Fibroblast of mammary gland (primary cell): ENCODE measurements around the gene KRT72.

Experiments used
- DNase-seq: peaks from one replicate; pipeline ENCODE4 v3.0.0-alpha.2; 2010; ENCODE audit warnings: low read depth
- H3K4me3 ChIP-seq: 2 replicates; pipeline ENCODE4 v1.5.1; 2011; ENCODE audit warnings: low read depth, mild to moderate bottlenecking, low read length, moderate library complexity; ENCODE audit not compliant: control insufficient read depth
- TF ChIP-seq, protein P1 (sequence below): conservative IDR thresholded peaks from 2 replicates; pipeline ENCODE4 v1.5.1; 2011; ENCODE audit warnings: low read depth, low read length, inconsistent platforms; ENCODE audit not compliant: control insufficient read depth, insufficient read depth

KRT72 gene

DNA sequence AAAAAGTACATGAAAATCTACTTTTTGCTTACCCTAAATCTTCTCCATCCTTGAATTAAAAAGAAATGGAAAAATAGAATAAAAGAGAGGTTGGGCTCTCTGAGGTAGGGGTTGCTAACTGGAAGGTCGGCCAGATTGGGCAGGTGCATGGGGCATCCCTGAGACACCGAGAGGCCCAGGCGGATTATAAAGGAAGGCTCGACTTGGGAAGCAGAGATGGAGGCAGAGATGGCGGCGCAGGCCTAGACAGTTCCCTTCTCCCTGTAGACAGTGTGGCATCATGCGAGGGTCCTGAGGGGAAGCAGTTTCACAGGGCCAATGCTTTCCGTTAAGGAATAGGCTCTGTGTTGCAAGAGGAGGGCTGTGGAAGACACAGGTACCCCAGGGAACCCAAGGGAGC lies 23.9 kb downstream of the KRT72 start:
- H3K4me3 ChIP-seq: no peak overlapping the region
- DNase-seq: no peak
- TF ChIP-seq, protein P1, sequence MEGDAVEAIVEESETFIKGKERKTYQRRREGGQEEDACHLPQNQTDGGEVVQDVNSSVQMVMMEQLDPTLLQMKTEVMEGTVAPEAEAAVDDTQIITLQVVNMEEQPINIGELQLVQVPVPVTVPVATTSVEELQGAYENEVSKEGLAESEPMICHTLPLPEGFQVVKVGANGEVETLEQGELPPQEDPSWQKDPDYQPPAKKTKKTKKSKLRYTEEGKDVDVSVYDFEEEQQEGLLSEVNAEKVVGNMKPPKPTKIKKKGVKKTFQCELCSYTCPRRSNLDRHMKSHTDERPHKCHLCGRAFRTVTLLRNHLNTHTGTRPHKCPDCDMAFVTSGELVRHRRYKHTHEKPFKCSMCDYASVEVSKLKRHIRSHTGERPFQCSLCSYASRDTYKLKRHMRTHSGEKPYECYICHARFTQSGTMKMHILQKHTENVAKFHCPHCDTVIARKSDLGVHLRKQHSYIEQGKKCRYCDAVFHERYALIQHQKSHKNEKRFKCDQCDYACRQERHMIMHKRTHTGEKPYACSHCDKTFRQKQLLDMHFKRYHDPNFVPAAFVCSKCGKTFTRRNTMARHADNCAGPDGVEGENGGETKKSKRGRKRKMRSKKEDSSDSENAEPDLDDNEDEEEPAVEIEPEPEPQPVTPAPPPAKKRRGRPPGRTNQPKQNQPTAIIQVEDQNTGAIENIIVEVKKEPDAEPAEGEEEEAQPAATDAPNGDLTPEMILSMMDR: no peak

DNA sequence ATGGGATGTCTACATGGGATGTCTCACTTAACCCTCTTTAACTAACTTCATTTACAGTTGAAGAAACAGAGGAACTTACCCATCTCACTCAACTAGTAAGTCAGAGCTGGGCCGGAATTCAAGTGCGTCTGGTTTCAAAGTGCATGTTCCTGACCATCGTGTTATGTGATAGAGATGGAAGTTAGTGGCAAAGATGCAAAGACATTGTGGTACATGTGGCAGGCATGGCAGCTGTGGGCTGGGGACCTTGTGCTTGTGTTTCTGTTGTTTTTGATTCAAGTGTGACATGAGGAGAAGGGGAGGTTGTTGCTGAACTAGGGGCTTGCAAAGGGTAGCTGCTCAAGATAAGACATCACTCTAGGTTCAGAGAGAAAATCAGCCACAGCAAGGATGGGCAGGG lies 25.3 kb downstream of the KRT72 start:
- H3K4me3 ChIP-seq: no peak overlapping the region
- TF ChIP-seq, protein P1: no peak

DNA sequence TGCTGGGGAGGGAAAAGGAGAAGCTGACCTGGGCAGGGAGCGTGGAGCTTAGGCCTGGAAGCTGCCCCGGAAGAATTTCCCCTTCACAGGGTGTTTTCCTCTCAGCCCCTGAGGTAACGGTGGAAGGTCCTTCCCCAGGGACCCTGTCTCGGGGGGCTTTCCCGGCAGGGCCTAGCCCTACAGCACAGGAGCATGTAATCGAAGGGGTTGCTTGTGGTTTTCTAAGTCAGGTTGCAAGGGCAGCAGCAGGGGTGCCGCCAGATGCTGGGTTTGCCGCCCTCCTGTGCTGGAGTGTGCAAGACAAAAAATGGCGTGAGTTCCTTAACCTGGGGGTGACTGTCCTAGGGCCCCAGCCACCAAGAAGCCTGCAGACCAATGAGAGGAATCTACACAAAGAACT lies 26.0 kb downstream of the KRT72 start:
- no peak for DNase-seq
- no peak overlapping the region for H3K4me3 ChIP-seq
- TF ChIP-seq, protein P1: no peak

More for the DNA sequence above, 25.3 kb downstream of the KRT72 start:
- no peak for DNase-seq

DNA sequence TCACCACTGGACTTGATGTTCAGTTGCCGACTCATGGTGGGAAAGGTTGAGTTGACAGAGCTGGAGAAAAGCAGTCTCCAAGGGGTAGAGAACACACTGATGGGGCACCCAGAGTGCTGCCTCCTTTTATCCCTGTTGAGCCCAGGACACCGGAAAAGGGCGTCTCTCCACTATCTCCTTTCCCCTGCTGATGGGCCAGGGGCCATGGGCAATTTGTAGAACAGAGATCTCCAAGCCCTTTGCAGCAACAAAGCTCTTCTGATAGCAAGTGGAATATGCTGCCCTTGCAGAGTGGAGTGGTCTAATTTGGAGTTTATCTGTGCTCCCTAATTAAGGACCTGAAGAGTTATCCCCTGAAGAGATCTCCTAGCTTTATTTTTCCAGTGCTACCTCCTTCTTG lies 27.5 kb downstream of the KRT72 start, which contains the start of gene KRT74:
Gene KRT74, minus strand, starts transcription at position 101 of the 400 bp plus-strand sequence. Its CDS starts 66 bp downstream, at position 35.
- TF ChIP-seq, protein P1: no peak
- no peak for DNase-seq
- H3K4me3 ChIP-seq: no peak within 1 kb of the TSS

DNA sequence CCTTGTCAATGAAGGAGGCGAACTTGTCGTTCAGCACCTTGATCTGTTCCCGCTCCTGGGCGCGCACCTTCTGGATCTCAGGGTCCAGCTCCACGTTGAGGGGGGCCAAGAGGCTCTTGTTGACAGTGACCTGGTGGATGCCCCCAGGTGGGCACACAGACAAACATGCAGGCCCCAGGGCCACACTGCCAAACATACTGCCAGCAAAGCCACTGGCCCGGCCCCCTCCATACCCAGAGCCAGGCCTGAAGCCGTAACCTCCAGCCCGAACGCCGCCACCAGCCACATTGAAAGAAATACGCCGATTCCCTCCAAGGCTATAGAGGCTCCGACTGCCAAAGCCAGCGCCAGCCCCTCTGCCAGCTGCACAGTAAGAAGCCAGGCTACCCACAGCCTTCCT lies 28.0 kb downstream of the KRT72 start:
- DNase-seq: no peak
- TF ChIP-seq, protein P1: no peak
- H3K4me3 ChIP-seq: no peak overlapping the region

DNA sequence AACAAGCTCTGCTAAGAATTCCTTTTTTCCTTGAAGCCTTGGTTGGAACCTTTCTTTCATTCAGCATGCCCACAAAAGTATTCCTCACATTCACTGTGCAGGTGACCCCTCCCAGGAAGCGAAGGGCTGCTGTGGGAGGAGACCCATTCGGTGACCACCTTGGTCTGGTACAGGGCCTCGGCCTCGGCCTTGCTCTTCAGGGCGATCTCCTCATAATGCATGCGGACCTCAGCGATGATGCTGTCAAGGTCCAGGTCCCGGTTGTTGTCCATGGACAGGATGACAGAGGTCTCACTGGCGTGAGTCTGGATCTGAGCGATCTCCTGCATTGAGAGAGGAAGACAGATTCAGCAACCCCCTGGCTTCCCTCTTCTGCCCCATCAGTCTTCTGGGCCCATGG lies 30.8 kb downstream of the KRT72 start:
- DNase-seq: no peak
- TF ChIP-seq, protein P1: no peak
- H3K4me3 ChIP-seq: no peak overlapping the region

DNA sequence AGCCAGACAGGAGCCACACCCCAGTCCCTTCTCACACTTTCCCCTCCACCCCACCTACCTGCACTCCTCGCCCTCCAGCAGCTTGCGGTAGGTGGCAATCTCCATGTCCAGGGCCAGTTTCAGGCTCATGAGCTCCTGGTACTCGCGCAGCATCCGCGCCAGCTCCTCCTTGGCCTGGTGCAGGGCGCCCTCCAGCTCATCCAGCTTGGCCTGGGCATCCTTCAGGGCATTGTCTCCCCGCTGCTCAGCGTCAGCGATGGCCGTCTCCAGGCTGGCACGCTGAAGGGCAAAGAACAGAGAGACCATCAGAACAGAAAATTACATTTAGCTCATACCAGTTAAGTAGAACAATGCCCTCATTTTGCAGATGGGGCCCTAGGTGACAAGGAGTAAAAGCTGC lies 33.2 kb downstream of the KRT72 start:
- H3K4me3 ChIP-seq: no peak overlapping the region
- TF ChIP-seq, protein P1: no peak
- DNase-seq: no peak
